ENCODE results near the gene RAN. TPM values are rescaled to one million over a fixed set of nuclear protein-coding genes. Genes with fewer than 3 reads are reported as not detected.
"Not testable (repeated sequence)": the region's sequence is repeated elsewhere in the genome, so short reads cannot be mapped to it uniquely, and the experiment has no call there.

RAN gene
- total RNA-seq, 1 donor from 2014 or later, result 1,593 TPM

GRCh38 chr12:130846369-130846768 is 25.5 kb upstream of the RAN start:
- peaks cover 4% of the 10 kb centered on the region for H3K9me3 Mint-ChIP-seq
- H3K36me3 Mint-ChIP-seq (ENCODE audit: low read depth), result no peaks in the 10 kb centered on the region
- H3K27me3 Mint-ChIP-seq (ENCODE audit: low read depth), result peaks cover 5% of the 10 kb centered on the region
- no peak for DNase-seq (ENCODE audit: low read depth, low spot score)
- TF ChIP-seq CTCF (conservative IDR thresholded peaks at IDR 0.05), result no peak
- peaks cover 16% of the 10 kb centered on the region for H3K4me1 Mint-ChIP-seq
- no peak overlapping the region for H3K4me3 Mint-ChIP-seq
- H3K27ac Mint-ChIP-seq (ENCODE audit: unreplicated experiment), result no peak overlapping the region

DNA sequence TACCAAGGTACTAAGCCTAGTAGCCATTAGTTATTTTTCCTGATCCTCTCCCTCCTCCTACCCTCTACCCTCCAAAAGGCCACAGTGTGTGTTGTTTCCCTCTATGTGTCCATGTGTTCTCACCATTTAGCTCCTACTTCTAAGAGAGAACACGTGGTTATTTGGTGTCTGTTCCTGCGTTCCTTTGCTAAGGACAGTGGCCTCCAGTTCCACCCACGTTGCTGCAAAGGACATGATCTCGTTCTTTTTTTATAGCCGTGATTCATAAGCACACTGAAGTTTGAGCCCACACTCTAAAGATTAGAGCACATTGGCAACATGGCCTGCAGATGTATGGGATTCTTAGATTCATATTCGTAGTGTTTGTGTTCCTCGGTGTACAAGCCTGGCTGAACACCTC is 24.8 kb upstream of the RAN start:
- no peak for TF ChIP-seq CTCF (conservative IDR thresholded peaks at IDR 0.05)
- no peak for DNase-seq (ENCODE audit: low read depth, low spot score)
- H3K4me1 Mint-ChIP-seq, result peaks cover 16% of the 10 kb centered on the region
- H3K9me3 Mint-ChIP-seq, result peaks cover 4% of the 10 kb centered on the region
- no peak overlapping the region for H3K4me3 Mint-ChIP-seq
- H3K27me3 Mint-ChIP-seq (ENCODE audit: low read depth), result peaks cover 5% of the 10 kb centered on the region
- H3K27ac Mint-ChIP-seq (ENCODE audit: unreplicated experiment), result no peak overlapping the region
- H3K36me3 Mint-ChIP-seq (ENCODE audit: low read depth), result no peaks in the 10 kb centered on the region

GRCh38 chr12:130848105-130848504 is 23.8 kb upstream of the RAN start:
- H3K27me3 Mint-ChIP-seq (ENCODE audit: low read depth); DNase-seq (ENCODE audit: low read depth, low spot score); H3K4me3 Mint-ChIP-seq; H3K36me3 Mint-ChIP-seq (ENCODE audit: low read depth); H3K27ac Mint-ChIP-seq (ENCODE audit: unreplicated experiment); H3K9me3 Mint-ChIP-seq: not testable (repeated sequence)
- peaks cover 22% of the 10 kb centered on the region for H3K4me1 Mint-ChIP-seq

DNA sequence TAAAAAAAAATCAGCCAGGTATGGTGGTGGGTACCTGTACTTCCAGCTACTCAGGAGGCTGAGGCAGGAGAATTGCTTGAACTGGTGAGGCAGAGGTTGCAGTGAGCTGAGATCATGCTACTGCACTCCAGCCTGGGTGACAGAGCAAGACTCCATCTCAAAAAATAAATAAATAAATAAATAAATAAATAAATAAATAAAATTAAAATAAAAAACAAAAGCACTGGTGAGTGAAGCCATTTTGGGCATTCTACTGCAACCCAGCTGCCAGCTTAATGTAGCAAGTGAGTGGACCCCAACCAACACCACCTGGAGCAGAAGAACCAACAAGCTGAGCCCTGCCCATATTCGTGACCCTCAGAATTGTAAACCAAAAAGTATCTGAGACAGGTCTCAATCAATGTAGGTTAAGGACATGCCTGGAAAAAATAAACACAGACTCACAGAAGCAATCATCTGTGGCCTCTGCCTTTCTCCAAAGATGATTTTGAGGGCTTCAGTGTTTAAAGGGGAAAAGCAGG is 23.0 kb upstream of the RAN start:
- Mint-ChIP-seq H3K27me3 (ENCODE audit: low read depth) (peaks cover 12% of the 10 kb centered on the region), H3K4me1 (peaks cover 28% of the 10 kb centered on the region)
- not testable (repeated sequence) for H3K9me3 Mint-ChIP-seq; H3K4me3 Mint-ChIP-seq; H3K27ac Mint-ChIP-seq (ENCODE audit: unreplicated experiment); DNase-seq (ENCODE audit: low read depth, low spot score); H3K36me3 Mint-ChIP-seq (ENCODE audit: low read depth)

DNA sequence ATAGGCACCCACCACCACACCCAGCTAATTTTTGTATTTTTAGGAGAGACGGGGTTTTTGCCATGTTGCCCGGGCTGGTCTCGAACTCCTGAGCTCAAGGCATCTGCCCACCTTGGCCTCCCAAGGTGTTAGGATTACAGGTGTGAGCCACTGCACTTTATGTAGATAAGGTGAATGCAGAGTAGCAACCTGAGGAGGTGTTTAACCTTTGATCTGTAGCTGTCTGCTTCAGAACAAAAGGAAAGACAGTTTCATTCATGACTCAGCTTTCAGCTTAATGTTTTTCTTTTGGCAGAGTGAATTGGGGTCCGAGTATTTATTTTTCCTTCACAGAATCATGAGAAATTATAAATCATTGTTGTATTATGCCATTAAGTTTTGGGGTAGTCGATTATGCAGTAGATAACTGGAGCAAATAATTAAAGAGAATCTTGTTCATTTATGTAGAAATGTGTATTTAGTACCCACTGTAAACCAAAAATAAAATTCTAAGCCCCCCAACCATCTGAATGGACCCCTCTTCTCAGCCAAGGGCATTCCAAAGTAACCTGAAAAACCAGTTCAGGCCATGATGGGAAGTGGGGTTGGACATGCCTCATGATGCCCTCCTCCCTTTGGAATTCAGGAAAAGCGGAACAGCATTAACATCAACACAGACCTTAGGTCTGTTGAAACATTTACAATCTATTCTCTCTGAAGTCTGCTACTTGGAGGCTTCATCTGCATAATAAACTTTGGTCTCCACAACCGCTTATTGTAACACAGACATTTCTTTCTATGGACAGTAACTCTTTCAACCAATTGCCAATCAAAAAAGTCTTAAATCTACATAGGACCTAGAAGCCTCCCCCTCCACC is 22.1 kb upstream of the RAN start:
- TF ChIP-seq CTCF (conservative IDR thresholded peaks at IDR 0.05), result no peak
- Mint-ChIP-seq H3K4me1 (peaks cover 30% of the 10 kb centered on the region), H3K27me3 (ENCODE audit: low read depth) (peaks cover 20% of the 10 kb centered on the region), H3K27ac (ENCODE audit: unreplicated experiment) (peak overlapping the region; percentile 9), H3K36me3 (ENCODE audit: low read depth) (no peaks in the 10 kb centered on the region), H3K4me3 (no peak overlapping the region), H3K9me3 (peaks cover 3% of the 10 kb centered on the region)
- no peak for DNase-seq (ENCODE audit: low read depth, low spot score)

- no peak overlapping the region for H3K4me3 Mint-ChIP-seq
- peaks cover 30% of the 10 kb centered on the region for H3K4me1 Mint-ChIP-seq
- TF ChIP-seq CTCF (conservative IDR thresholded peaks at IDR 0.05), result no peak
- H3K27ac Mint-ChIP-seq (ENCODE audit: unreplicated experiment), result no peak overlapping the region
- H3K9me3 Mint-ChIP-seq, result no peaks in the 10 kb centered on the region
- DNase-seq (ENCODE audit: low read depth, low spot score), result no peak
- H3K36me3 Mint-ChIP-seq (ENCODE audit: low read depth), result no peaks in the 10 kb centered on the region
- peaks cover 24% of the 10 kb centered on the region for H3K27me3 Mint-ChIP-seq (ENCODE audit: low read depth)
These were observed 21.3 kb upstream of the RAN start for GRCh38 chr12:130850418-130851021.
